Gastrocnemius medialis (tissue), 4 donors: ENCODE measurements around the gene BMF. TPM values are rescaled to one million over a fixed set of nuclear protein-coding genes. Genes with fewer than 3 reads are reported as not detected.
A peak's percentile ranks its signal among the peaks of the same experiment; 100 is the strongest.

Experiments used
- ATAC-seq, 2 donors: fragments of 150-250 bp; one replicate each; pipeline ENCODE4 v1.9.1; 2016
- DNase-seq, 2 donors: peaks; one replicate each; pipeline ENCODE4 v3.0.0-alpha.2; 2019
- H3K27ac ChIP-seq, 4 donors: fragments of 200-600 bp; sonication (generic); 1 replicate in 1 of 4; 2 replicates in 3 of 4; pipeline ENCODE4 v1.5.1; 2016 to 2018; ENCODE audit warnings: mild to moderate bottlenecking in 2 of 4, moderate library complexity in 1 of 4
- H3K27me3 ChIP-seq, 3 donors: fragments of 200-600 bp; sonication (generic) in 2 of 3; 1 replicate in 1 of 3; 2 replicates in 2 of 3; pipeline versions ENCODE4 v1.5.1 to v1.6.0; 2016 to 2019; ENCODE audit warnings: mild to moderate bottlenecking in 1 of 3, moderate library complexity in 1 of 3
- H3K36me3 ChIP-seq, 2 donors: fragments of 200-600 bp; sonication (generic) in 1 of 2; one replicate each; pipeline ENCODE4 v1.5.1; 2017 to 2018
- H3K4me1 ChIP-seq, 2 donors: fragments of 200-600 bp; sonication (generic) in 1 of 2; one replicate each; pipeline ENCODE4 v1.5.1; 2016 to 2017; ENCODE audit warnings: mild to moderate bottlenecking in 2 of 2
- H3K4me3 ChIP-seq, 4 donors: fragments of 200-600 bp; sonication (generic) in 3 of 4; 1 replicate in 1 of 4; 2 replicates in 3 of 4; pipeline ENCODE4 v1.5.1; 2016 to 2019; ENCODE audit warnings: mild to moderate bottlenecking in 2 of 4
- H3K9me3 ChIP-seq, 3 donors: fragments of 200-600 bp; sonication (generic) in 2 of 3; 1 replicate in 1 of 3; 2 replicates in 2 of 3; pipeline ENCODE4 v1.5.1; 2016 to 2019
- CTCF ChIP-seq, 5 experiments: fragments of 450-650 bp in 3 of 5; fragments of 200-600 bp in 2 of 5; sonication (generic) in 2 of 5; IDR thresholded peaks in 4 of 5; conservative IDR thresholded peaks in 1 of 5; 1 replicate in 4 of 5; 2 replicates in 1 of 5; pipeline ENCODE4 v1.5.1; 2016 to 2019; ENCODE audit warnings: antibody characterized with exemption in 5 of 5, mild to moderate bottlenecking in 3 of 5, moderate library complexity in 3 of 5
- POLR2A ChIP-seq, 2 donors: fragments of 450-650 bp; IDR thresholded peaks; one replicate each; pipeline ENCODE4 v1.6.1; 2017; ENCODE audit warnings: antibody characterized with exemption in 2 of 2, mild to moderate bottlenecking in 2 of 2, moderate library complexity in 2 of 2
- in situ Hi-C, 4 donors: fragments of 200-750 bp; cut with MboI; loops; one replicate each; pipeline versions ENCODE4 v1.15.0 to v1.8.0; 2017; ENCODE audit warnings: low sequenced_read_pairs in 4 of 4
- intact Hi-C: fragments of 100-400 bp; cut with DNase I; formaldehyde crosslinking; loops from one replicate; pipeline ENCODE4 v1.15.1; 2023; ENCODE audit warnings: low total_unique reads
- total RNA-seq, 4 donors: library from RNA; depleted of rRNA; stranded (reverse); fragments of >200 nt; gene quantifications; one replicate each; pipeline versions ENCODE4 v1.1.0 to v1.2.3, GENCODE V29; 2016

Gene BMF
- total RNA-seq, 4 donors from 2014 or later = 0.82 to 11.6 (median 3.2) TPM

- peaks cover 75% of the 10 kb centered on the region in 2 donors for H3K4me1 ChIP-seq
- DNase-seq (peak; percentile 83 to 93), ATAC-seq (peak; percentile 28 to 32)
- intact Hi-C loops = loop anchor here (10.0 kb wide), 3 partner anchors 170 to 850 kb away; partner anchors contain the start of genes CCDC32, CHAC1, EIF2AK4 and RPUSD2
- in situ Hi-C loops = loop anchor here in 1 of 4 donors (10.0 kb wide), 1 partner anchor 60 kb away; no protein-coding TSS in a partner anchor
- H3K4me3 ChIP-seq = peak overlapping the region in 1 of 4 donors; percentile 23
- TF ChIP-seq POLR2A (IDR thresholded peaks at IDR 0.05) (no peak), CTCF (IDR thresholded peaks at IDR 0.05 in 4 of 5, conservative IDR thresholded peaks at IDR 0.05 in 1 of 5) (peak; percentile 88 to 98 (median 94))
- H3K36me3 ChIP-seq = no peaks in the 10 kb centered on the region
- peak overlapping the region; percentile 93 to 99 (median 98) for H3K27ac ChIP-seq
- no peaks in the 10 kb centered on the region for H3K27me3 ChIP-seq
- H3K9me3 ChIP-seq = no peaks in the 10 kb centered on the region
Observed at GRCh38 chr15:40104865-40105516, 3.7 kb downstream of the BMF start.

- no peaks in the 10 kb centered on the region for H3K27me3 ChIP-seq
- H3K36me3 ChIP-seq = no peaks in the 10 kb centered on the region
- in situ Hi-C loops (loop anchor here in 1 of 4 donors (10.0 kb wide), 1 partner anchor 60 kb away; no protein-coding TSS in a partner anchor), intact Hi-C loops (loop anchor here (10.0 kb wide), 3 partner anchors 170 to 850 kb away; partner anchors contain the start of genes CCDC32, CHAC1, EIF2AK4 and RPUSD2)
- H3K4me3 ChIP-seq = peak overlapping the region in 1 of 4 donors; percentile 23
- H3K4me1 ChIP-seq = peaks cover 79 to 81% of the 10 kb centered on the region in 2 donors
- no peak for ATAC-seq
- H3K27ac ChIP-seq = peak overlapping the region; percentile 93 to 99 (median 98)
- no peak for DNase-seq
- H3K9me3 ChIP-seq = no peaks in the 10 kb centered on the region
- TF ChIP-seq CTCF (IDR thresholded peaks at IDR 0.05 in 4 of 5, conservative IDR thresholded peaks at IDR 0.05 in 1 of 5) = no peak
Observed at GRCh38 chr15:40104296-40104864, 4.3 kb downstream of the BMF start.

- H3K27me3 ChIP-seq = no peaks in the 10 kb centered on the region
- DNase-seq (no peak), ATAC-seq (no peak)
- H3K4me1 ChIP-seq = peaks cover 81 to 86% of the 10 kb centered on the region in 2 donors
- peak overlapping the region; percentile 93 to 99 (median 98) for H3K27ac ChIP-seq
- H3K9me3 ChIP-seq = no peaks in the 10 kb centered on the region
- in situ Hi-C loops = loop anchor here in 1 of 4 donors (10.0 kb wide), 1 partner anchor 59 kb away; no protein-coding TSS in a partner anchor
- TF ChIP-seq CTCF (IDR thresholded peaks at IDR 0.05 in 4 of 5, conservative IDR thresholded peaks at IDR 0.05 in 1 of 5) (no peak), POLR2A (IDR thresholded peaks at IDR 0.05) (no peak)
- H3K36me3 ChIP-seq = no peaks in the 10 kb centered on the region
- peak overlapping the region in 3 of 4 donors; percentile 9 to 23 (median 18) for H3K4me3 ChIP-seq
- intact Hi-C loops = loop anchor here (2.0 to 10.0 kb wide), 4 partner anchors 41 to 851 kb away; partner anchors contain the start of genes CCDC32, CHAC1, EIF2AK4 and RPUSD2
Observed at GRCh38 chr15:40103864-40104271, 4.8 kb downstream of the BMF start.

GRCh38 chr15:40102897-40103858 lies 5.5 kb downstream of the BMF start:
- intact Hi-C loops = loop anchor here (2.0 to 10.0 kb wide), 4 partner anchors 40 to 852 kb away; partner anchors contain the start of genes CCDC32, CHAC1, EIF2AK4 and RPUSD2
- TF ChIP-seq POLR2A (IDR thresholded peaks at IDR 0.05) = peak; percentile 73 to 75
- TF ChIP-seq CTCF (IDR thresholded peaks at IDR 0.05 in 4 of 5, conservative IDR thresholded peaks at IDR 0.05 in 1 of 5) = peak in 1 of 5 experiments; percentile 11
- in situ Hi-C loops = loop anchor here in 1 of 4 donors (10.0 kb wide), 1 partner anchor 58 kb away; no protein-coding TSS in a partner anchor

More at GRCh38 chr15:40102897-40103858, 5.5 kb downstream of the BMF start:
- H3K9me3 ChIP-seq = no peaks in the 10 kb centered on the region
- ATAC-seq = peak; percentile 69 to 80
- H3K36me3 ChIP-seq = no peaks in the 10 kb centered on the region
- peaks cover 88 to 92% of the 10 kb centered on the region in 2 donors for H3K4me1 ChIP-seq
- peak; percentile 93 to 97 for DNase-seq
- H3K4me3 ChIP-seq = peak overlapping the region; percentile 8 to 23 (median 14)
- H3K27ac ChIP-seq = peak overlapping the region; percentile 93 to 99 (median 98)
- no peaks in the 10 kb centered on the region for H3K27me3 ChIP-seq
